ENCODE measurements around the gene DEPP1.

GRCh38 chr10:44946205-44946604 lies 32.4 kb downstream of the DEPP1 start:
- TF ChIP-seq, protein P1, sequence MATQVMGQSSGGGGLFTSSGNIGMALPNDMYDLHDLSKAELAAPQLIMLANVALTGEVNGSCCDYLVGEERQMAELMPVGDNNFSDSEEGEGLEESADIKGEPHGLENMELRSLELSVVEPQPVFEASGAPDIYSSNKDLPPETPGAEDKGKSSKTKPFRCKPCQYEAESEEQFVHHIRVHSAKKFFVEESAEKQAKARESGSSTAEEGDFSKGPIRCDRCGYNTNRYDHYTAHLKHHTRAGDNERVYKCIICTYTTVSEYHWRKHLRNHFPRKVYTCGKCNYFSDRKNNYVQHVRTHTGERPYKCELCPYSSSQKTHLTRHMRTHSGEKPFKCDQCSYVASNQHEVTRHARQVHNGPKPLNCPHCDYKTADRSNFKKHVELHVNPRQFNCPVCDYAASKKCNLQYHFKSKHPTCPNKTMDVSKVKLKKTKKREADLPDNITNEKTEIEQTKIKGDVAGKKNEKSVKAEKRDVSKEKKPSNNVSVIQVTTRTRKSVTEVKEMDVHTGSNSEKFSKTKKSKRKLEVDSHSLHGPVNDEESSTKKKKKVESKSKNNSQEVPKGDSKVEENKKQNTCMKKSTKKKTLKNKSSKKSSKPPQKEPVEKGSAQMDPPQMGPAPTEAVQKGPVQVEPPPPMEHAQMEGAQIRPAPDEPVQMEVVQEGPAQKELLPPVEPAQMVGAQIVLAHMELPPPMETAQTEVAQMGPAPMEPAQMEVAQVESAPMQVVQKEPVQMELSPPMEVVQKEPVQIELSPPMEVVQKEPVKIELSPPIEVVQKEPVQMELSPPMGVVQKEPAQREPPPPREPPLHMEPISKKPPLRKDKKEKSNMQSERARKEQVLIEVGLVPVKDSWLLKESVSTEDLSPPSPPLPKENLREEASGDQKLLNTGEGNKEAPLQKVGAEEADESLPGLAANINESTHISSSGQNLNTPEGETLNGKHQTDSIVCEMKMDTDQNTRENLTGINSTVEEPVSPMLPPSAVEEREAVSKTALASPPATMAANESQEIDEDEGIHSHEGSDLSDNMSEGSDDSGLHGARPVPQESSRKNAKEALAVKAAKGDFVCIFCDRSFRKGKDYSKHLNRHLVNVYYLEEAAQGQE (IDR thresholded peaks at IDR 0.05; ENCODE audit: insufficient read depth in 1 of 2, low read depth in 2 of 2, low read length in 2 of 2) = no peak
- no peak for TF ChIP-seq FOXP2 (optimal IDR thresholded peaks at IDR 0.05; ENCODE audit: borderline replicate concordance, extremely low read depth, extremely low read length, insufficient read depth)
- no peak for TF ChIP-seq TAF1 (IDR thresholded peaks at IDR 0.05; ENCODE audit: borderline replicate concordance, insufficient read depth, low read length)
- TF ChIP-seq SIN3A (IDR thresholded peaks at IDR 0.05; ENCODE audit: borderline replicate concordance, insufficient read depth, low read length) = no peak
- TF ChIP-seq POLR2AphosphoS5 (IDR thresholded peaks at IDR 0.05; ENCODE audit: low read depth, low read length) = no peak
